ENCODE results near the gene EFEMP1.
A peak's percentile ranks its signal among the peaks of the same experiment; 100 is the strongest.

The EFEMP1 gene

GRCh38 chr2:55962915-55963314, 39.3 kb upstream of the EFEMP1 start:
- no peak for TF ChIP-seq CTCF (IDR thresholded peaks at IDR 0.05; ENCODE audit: low read depth, low read length)

GRCh38 chr2:55961318-55961911, 37.8 kb upstream of the EFEMP1 start:
- peak; percentile 66 for TF ChIP-seq CTCF (IDR thresholded peaks at IDR 0.05; ENCODE audit: low read depth, low read length)
- DNase-seq (ENCODE audit: extremely low read depth, low read depth): no peak

More at GRCh38 chr2:55962915-55963314, 39.3 kb upstream of the EFEMP1 start:
- DNase-seq (ENCODE audit: extremely low read depth, low read depth): no peak

- no peak for DNase-seq (ENCODE audit: extremely low read depth, low read depth)
- TF ChIP-seq CTCF (IDR thresholded peaks at IDR 0.05; ENCODE audit: low read depth, low read length): no peak
Observed at GRCh38 chr2:55958756-55959155, 35.2 kb upstream of the EFEMP1 start.

- no peak for TF ChIP-seq CTCF (IDR thresholded peaks at IDR 0.05; ENCODE audit: low read depth, low read length)
- no peak for DNase-seq (ENCODE audit: extremely low read depth, low read depth)
Observed at GRCh38 chr2:55957142-55957541, 33.6 kb upstream of the EFEMP1 start.

GRCh38 chr2:55954306-55955035, 30.9 kb upstream of the EFEMP1 start:
- peak; percentile 82 for DNase-seq (ENCODE audit: extremely low read depth, low read depth)
- no peak for TF ChIP-seq CTCF (IDR thresholded peaks at IDR 0.05; ENCODE audit: low read depth, low read length)

GRCh38 chr2:55952415-55952814, 28.8 kb upstream of the EFEMP1 start:
- no peak for DNase-seq (ENCODE audit: extremely low read depth, low read depth)
- TF ChIP-seq CTCF (IDR thresholded peaks at IDR 0.05; ENCODE audit: low read depth, low read length): no peak

GRCh38 chr2:55951533-55951932, 28.0 kb upstream of the EFEMP1 start:
- no peak for DNase-seq (ENCODE audit: extremely low read depth, low read depth)
- TF ChIP-seq CTCF (IDR thresholded peaks at IDR 0.05; ENCODE audit: low read depth, low read length): no peak
